A673 (cell line): ENCODE data around the gene TRIM46.

Experiments
- EZH2 ChIP-seq: fragments of 200-600 bp; sonication (generic); IDR thresholded peaks from 2 replicates; pipeline ENCODE4 v1.6.1; 2017; ENCODE audit warnings: borderline replicate concordance, low read depth, mild to moderate bottlenecking, mixed read lengths, antibody characterized with exemption, low read length; ENCODE audit not compliant: poor library complexity, severe bottlenecking
- TF ChIP-seq, protein P1 (sequence below): fragments of 300-800, 200-600 bp; sonication (generic); conservative IDR thresholded peaks from 2 replicates; pipeline ENCODE4 v1.5.1; 2017; ENCODE audit warnings: low read depth, mild to moderate bottlenecking, antibody characterized with exemption, low read length, moderate library complexity, mixed read lengths

DNA sequence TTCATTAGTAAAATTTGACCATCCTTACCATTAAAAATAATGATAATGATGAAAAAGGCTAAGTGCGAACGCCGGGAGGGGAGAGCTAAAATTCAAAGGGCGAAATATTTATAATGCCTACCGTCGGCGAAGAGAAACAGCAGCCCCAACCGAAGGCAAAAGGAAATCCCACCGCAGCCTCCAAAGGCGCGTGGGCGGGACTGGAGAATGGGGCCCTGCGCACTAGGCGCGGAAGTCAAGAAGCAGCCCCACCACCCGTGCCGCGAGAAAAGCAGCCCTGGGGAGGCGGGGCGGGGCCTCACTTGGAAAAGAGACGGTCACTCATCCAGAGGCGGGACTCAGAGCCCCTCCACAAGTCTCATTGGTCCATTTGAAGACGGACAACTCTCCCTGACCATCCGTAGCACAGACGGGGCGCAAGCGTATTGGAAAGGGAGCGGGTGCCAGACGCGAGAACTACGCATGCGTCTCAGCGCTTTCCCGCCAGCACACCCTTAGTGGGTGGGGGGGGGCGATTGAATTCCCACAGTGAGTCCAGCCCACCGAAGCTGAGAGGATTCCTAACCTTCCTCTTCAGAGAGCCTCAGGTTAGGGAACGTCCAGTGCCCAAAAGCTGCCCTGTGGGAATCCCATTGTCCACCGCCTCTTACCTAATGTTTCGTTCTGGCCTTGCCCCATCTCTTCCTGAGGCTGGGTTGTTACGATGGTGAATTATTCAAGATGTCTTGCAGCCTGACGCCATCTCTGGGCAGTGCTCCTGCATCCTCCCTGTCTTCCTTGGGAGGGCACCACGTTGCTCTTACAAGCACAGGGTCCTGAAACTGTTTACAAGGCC, 53.8 kb downstream of the TRIM46 start:
- TF ChIP-seq, protein P1, sequence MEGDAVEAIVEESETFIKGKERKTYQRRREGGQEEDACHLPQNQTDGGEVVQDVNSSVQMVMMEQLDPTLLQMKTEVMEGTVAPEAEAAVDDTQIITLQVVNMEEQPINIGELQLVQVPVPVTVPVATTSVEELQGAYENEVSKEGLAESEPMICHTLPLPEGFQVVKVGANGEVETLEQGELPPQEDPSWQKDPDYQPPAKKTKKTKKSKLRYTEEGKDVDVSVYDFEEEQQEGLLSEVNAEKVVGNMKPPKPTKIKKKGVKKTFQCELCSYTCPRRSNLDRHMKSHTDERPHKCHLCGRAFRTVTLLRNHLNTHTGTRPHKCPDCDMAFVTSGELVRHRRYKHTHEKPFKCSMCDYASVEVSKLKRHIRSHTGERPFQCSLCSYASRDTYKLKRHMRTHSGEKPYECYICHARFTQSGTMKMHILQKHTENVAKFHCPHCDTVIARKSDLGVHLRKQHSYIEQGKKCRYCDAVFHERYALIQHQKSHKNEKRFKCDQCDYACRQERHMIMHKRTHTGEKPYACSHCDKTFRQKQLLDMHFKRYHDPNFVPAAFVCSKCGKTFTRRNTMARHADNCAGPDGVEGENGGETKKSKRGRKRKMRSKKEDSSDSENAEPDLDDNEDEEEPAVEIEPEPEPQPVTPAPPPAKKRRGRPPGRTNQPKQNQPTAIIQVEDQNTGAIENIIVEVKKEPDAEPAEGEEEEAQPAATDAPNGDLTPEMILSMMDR: no peak
- no peak for TF ChIP-seq EZH2
